HG03135 (cell line): ENCODE measurements around the gene DLEC1.
"Not testable (repeated sequence)": the region's sequence is repeated elsewhere in the genome, so short reads cannot be mapped to it uniquely, and the experiment has no call there.

ENCODE experiments used
- ATAC-seq: cut with Tn5 transposase; IDR thresholded peaks from one replicate; pipeline ENCODE4 v1.9.1; 2021; ENCODE audit warnings: mild to moderate bottlenecking, moderate library complexity; ENCODE audit not compliant: unreplicated experiment

DLEC1 gene

GRCh38 chr3:38135621-38136277 lies 96.7 kb downstream of the DLEC1 start:
- ATAC-seq: not testable (repeated sequence)

GRCh38 chr3:38136393-38136776 lies 97.4 kb downstream of the DLEC1 start:
- ATAC-seq: no peak

DNA sequence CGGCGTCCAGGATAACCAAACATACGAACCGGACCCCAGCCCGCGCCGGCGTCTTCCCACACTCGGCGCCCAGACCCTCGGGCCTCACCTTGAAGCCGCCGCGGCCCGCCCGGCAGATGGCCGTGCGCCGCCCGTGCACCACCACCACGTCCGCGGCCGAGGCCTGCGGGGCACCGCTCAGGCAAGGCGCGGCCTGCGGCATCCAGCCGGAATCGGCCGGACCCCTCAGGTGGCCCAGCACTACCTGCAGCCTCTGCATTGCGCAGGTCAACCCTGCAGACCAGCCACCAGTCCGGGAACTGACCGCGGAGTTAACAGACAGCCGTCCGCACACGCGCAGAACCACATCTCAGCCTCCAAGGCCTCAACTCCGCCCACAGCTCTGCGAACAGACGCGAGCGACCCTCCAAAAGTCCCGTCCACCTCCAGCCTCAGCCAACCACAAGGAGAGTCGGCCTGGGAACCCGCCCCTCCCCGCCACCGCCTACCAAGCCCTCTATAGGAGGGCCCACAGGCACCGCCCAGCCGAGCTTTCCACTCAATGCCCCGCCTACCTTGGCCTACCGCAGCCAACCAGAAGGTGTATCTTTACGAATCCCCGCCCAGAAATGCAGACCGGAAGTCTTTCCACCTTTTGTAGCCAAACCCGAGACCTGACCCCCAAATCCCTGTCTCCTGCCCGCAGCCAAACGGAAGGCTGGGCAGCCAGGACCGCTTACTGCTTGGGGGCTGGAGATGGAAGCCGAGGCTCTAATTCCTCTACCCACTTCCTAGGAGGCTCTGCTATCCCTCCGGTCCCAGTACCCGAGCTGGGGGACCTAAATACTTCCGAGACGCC lies 98.0 kb downstream of the DLEC1 start, which contains the start of gene ACAA1:
Gene ACAA1, minus strand, starts transcription at position 351 of the 838 bp plus-strand sequence. Its CDS starts 92 bp downstream, at position 259.
- peak; percentile 90 for ATAC-seq

DNA sequence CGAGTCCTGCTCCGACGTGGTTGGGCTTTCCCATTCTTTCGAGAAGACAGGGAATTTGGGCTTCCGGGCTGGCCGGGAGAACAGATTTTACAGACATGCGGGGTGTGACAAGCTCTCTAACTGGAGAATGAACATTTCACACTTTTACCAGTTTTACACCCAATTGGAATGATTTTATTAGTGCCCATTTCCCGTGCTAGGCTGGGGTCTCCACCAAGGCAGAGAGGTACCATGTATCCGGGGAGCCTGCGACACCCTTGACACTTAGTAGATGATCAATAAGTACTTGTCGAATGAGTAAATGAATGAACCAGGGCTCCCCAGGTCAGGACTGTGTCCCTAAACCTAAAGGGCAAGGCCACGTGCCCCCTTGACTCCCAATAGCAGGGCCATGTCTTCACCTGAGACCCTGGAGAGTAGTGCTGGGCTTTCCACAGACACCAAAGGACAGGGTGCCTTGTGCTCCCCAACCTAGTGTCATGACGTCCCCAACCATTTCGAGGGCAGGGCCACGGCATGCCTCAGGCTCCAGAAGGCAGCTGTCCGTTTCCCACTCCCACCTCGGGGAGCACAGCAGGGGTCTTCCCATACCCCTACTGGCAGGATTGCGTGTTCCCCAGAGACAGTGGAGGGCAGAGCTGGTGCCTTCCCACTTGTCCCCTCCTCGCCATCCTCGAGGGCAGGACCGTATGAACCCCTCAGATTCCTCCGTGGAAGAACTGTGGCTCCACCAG lies 98.8 kb downstream of the DLEC1 start:
- no peak for ATAC-seq

GRCh38 chr3:38138349-38139190 lies 99.6 kb downstream of the DLEC1 start, which contains the start of gene MYD88:
TSS of gene MYD88 (plus strand) at chr3:38138661. CDS start at chr3:38138701, 40 bp downstream.
- ATAC-seq: peak; percentile 49

GRCh38 chr3:38139191-38139590 lies 100.2 kb downstream of the DLEC1 start:
- no peak for ATAC-seq

GRCh38 chr3:38139652-38140051 lies 100.6 kb downstream of the DLEC1 start:
- no peak for ATAC-seq

GRCh38 chr3:38140326-38141172 lies 101.5 kb downstream of the DLEC1 start:
- ATAC-seq: no peak

DNA sequence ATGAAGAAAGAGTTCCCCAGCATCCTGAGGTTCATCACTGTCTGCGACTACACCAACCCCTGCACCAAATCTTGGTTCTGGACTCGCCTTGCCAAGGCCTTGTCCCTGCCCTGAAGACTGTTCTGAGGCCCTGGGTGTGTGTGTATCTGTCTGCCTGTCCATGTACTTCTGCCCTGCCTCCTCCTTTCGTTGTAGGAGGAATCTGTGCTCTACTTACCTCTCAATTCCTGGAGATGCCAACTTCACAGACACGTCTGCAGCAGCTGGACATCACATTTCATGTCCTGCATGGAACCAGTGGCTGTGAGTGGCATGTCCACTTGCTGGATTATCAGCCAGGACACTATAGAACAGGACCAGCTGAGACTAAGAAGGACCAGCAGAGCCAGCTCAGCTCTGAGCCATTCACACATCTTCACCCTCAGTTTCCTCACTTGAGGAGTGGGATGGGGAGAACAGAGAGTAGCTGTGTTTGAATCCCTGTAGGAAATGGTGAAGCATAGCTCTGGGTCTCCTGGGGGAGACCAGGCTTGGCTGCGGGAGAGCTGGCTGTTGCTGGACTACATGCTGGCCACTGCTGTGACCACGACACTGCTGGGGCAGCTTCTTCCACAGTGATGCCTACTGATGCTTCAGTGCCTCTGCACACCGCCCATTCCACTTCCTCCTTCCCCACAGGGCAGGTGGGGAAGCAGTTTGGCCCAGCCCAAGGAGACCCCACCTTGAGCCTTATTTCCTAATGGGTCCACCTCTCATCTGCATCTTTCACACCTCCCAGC lies 102.4 kb downstream of the DLEC1 start:
- ATAC-seq: no peak

DNA sequence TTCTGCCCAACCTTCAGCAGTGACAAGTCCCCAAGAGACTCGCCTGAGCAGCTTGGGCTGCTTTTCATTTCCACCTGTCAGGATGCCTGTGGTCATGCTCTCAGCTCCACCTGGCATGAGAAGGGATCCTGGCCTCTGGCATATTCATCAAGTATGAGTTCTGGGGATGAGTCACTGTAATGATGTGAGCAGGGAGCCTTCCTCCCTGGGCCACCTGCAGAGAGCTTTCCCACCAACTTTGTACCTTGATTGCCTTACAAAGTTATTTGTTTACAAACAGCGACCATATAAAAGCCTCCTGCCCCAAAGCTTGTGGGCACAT lies 102.9 kb downstream of the DLEC1 start:
- no peak for ATAC-seq

DNA sequence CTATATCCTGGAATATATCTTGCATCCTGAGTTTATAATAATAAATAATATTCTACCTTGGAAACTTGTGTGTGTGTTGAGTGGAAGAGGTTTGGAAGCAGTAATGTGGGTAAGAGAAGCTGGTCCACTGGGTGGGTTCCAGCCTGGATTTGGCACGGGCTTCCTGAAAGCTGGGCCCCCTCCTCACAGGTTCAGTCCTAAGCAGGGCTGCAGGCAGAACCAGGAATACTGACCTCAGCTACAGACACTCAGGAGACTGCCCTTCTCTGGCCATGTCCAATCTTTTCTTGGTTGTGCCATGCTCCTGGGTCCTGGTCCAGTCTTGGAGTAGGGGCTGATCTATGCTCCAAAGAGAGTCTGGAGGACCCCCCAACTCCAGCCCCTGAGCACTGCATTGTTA lies 104.0 kb downstream of the DLEC1 start:
- no peak for ATAC-seq

DNA sequence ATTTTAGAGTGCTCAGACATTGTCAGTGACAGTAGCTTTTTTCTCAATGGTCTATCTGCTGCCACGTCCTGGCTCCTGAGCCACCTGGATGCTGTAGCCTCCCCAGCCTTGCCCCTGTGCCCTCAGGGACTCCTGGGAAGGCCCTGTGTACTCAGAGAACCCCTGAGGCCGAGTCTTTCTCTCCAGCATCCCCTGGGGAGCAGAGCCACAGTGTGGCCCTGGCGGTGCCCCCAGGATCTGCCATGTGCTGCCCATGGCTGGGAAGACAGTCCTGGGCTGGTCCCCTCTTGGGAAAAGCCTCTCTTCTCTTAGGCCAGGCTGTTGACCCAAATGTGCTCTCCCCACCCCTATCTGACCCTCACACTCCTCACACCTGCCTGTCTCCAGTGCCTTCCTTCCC lies 104.5 kb downstream of the DLEC1 start:
- ATAC-seq: no peak

GRCh38 chr3:38146504-38146903 lies 107.5 kb downstream of the DLEC1 start:
- no peak for ATAC-seq

- ATAC-seq: no peak
Measured at GRCh38 chr3:38147421-38147820, 108.4 kb downstream of the DLEC1 start.

GRCh38 chr3:38148311-38148882 lies 109.4 kb downstream of the DLEC1 start:
- ATAC-seq: no peak

- ATAC-seq: no peak
Measured at GRCh38 chr3:38149708-38150107, 110.7 kb downstream of the DLEC1 start.

GRCh38 chr3:38150780-38151528 lies 111.9 kb downstream of the DLEC1 start:
- ATAC-seq: no peak

GRCh38 chr3:38151667-38152265 lies 112.8 kb downstream of the DLEC1 start:
- no peak for ATAC-seq
